B cell (primary cell): ENCODE measurements around the gene TENM4. TPM values are rescaled to one million over a fixed set of nuclear protein-coding genes. Genes with fewer than 3 reads are reported as not detected.

Experiments used
- ATAC-seq: fragments of 200-7000 bp; cut with Tn5 transposase; one replicate; pipeline ENCODE4 v1.10.0; 2021; ENCODE audit warnings: low read depth, mild to moderate bottlenecking, moderate number of reproducible peaks, moderate library complexity
- CTCF ChIA-PET: fragments of 350-600 bp; sonication (Branson Sonifier 250); formaldehyde crosslinking; loops from one replicate; lab custom pipeline; 2021; ENCODE audit warnings: antibody characterized with exemption, inconsistent platforms; lab: Charles Lee
- POLR2A ChIA-PET: fragments of 350-600 bp; sonication (Branson Sonifier 250); formaldehyde crosslinking; loops from one replicate; lab custom pipeline; 2021; ENCODE audit warnings: antibody characterized with exemption; lab: Charles Lee
- DNase-seq: peaks from one replicate; pipeline ENCODE4 v3.0.0; 2013
- H2AFZ ChIP-seq: 2 replicates; pipeline ENCODE4 v1.6.1; 2012; ENCODE audit warnings: mild to moderate bottlenecking, low read depth, low read length; ENCODE audit not compliant: insufficient read depth, poor library complexity, severe bottlenecking
- H3K27ac ChIP-seq, 2 donors: 1 replicate in 1 of 2; 2 replicates in 1 of 2; pipeline ENCODE4 v1.5.1; 2012 to 2013; ENCODE audit warnings: low read length in 2 of 2, mild to moderate bottlenecking in 2 of 2, moderate library complexity in 1 of 2
- H3K27me3 ChIP-seq, 4 experiments: fragments of 200-600 bp in 1 of 4; sonication (generic) in 1 of 4; replicated peaks in 1 of 4; 1 replicate in 2 of 4; 2 replicates in 2 of 4; pipeline versions ENCODE4 v1.6.1 to v1.7.0; 2013 to 2016; ENCODE audit warnings: low read length in 3 of 4, mild to moderate bottlenecking in 2 of 4, mixed read lengths in 1 of 4, moderate library complexity in 1 of 4; ENCODE audit not compliant: insufficient read depth in 4 of 4, control insufficient read depth in 3 of 4; ENCODE audit errors: control extremely low read depth in 1 of 4
- H3K36me3 ChIP-seq, 2 experiments: replicated peaks in 1 of 2; 1 replicate in 1 of 2; 2 replicates in 1 of 2; pipeline versions ENCODE4 v1.6.1 to v1.7.1; 2013; ENCODE audit warnings: low read length in 1 of 2; ENCODE audit not compliant: insufficient read depth in 2 of 2, control insufficient read depth in 1 of 2; ENCODE audit errors: control extremely low read depth in 1 of 2, extremely low read depth in 1 of 2
- H3K4me1 ChIP-seq, 2 donors: fragments of 200-600 bp in 1 of 2; sonication (generic) in 1 of 2; 1 replicate in 1 of 2; 2 replicates in 1 of 2; pipeline versions ENCODE4 v1.5.1 to v1.6.1; 2013 to 2017; ENCODE audit warnings: low read length in 2 of 2; ENCODE audit not compliant: control insufficient read depth in 2 of 2, insufficient read depth in 2 of 2
- H3K4me2 ChIP-seq: replicated peaks from 2 replicates; pipeline ENCODE3; 2012; ENCODE audit warnings: mild to moderate bottlenecking, low read depth, low read length; ENCODE audit not compliant: poor library complexity, severe bottlenecking
- H3K4me3 ChIP-seq, 5 experiments: fragments of 200-600 bp in 1 of 5; sonication (generic) in 1 of 5; 1 replicate in 3 of 5; 2 replicates in 2 of 5; pipeline versions ENCODE4 v1.5.1 to v1.7.0; 2011 to 2016; ENCODE audit warnings: low read length in 4 of 5, mild to moderate bottlenecking in 4 of 5, low read depth in 2 of 5, control low read depth in 1 of 5, moderate library complexity in 1 of 5; ENCODE audit not compliant: insufficient read depth in 1 of 5; ENCODE audit errors: control extremely low read depth in 1 of 5, extremely low read depth in 1 of 5
- H3K79me2 ChIP-seq: fragments of 200-600 bp; sonication (generic); one replicate; pipeline ENCODE4 v1.6.0; 2016; ENCODE audit warnings: low read length; ENCODE audit not compliant: control insufficient read depth, insufficient read depth
- H3K9ac ChIP-seq: fragments of 200-600 bp; sonication (generic); 2 replicates; pipeline ENCODE4 v1.6.1; 2017; ENCODE audit warnings: mild to moderate bottlenecking, low read length, moderate library complexity
- H3K9me3 ChIP-seq, 3 donors: one replicate each; pipeline versions ENCODE4 v1.6.1 to v1.7.1; 2013; ENCODE audit warnings: low read length in 2 of 3; ENCODE audit not compliant: control insufficient read depth in 2 of 3, insufficient read depth in 1 of 3; ENCODE audit errors: control extremely low read depth in 1 of 3
- H4K20me1 ChIP-seq: 2 replicates; pipeline ENCODE4 v1.6.0; 2012; ENCODE audit warnings: mild to moderate bottlenecking, low read length; ENCODE audit not compliant: insufficient read depth, control insufficient read depth, poor library complexity, severe bottlenecking
- H3K27ac Mint-ChIP-seq: one replicate; pipeline ENCODE4 v1.8.0; 2021; ENCODE audit warnings: mixed read lengths
- H3K27me3 Mint-ChIP-seq: one replicate; pipeline ENCODE4 v1.8.0; 2021; ENCODE audit warnings: mixed read lengths
- H3K4me1 Mint-ChIP-seq: one replicate; pipeline ENCODE4 v1.8.0; 2021; ENCODE audit warnings: mixed read lengths
- H3K4me3 Mint-ChIP-seq: one replicate; pipeline ENCODE4 v1.8.0; 2021; ENCODE audit warnings: mixed read lengths
- H3K9me3 Mint-ChIP-seq: one replicate; pipeline ENCODE4 v1.8.0; 2022; ENCODE audit warnings: mixed read lengths; ENCODE audit not compliant: insufficient read depth
- CTCF ChIP-seq: fragments of 200-600 bp; IDR thresholded peaks from one replicate; pipeline ENCODE4 v1.8.0; 2022; ENCODE audit warnings: antibody characterized with exemption, mild to moderate bottlenecking
- EZH2 ChIP-seq: IDR thresholded peaks from 2 replicates; pipeline ENCODE4 v1.6.1; 2012; ENCODE audit warnings: borderline replicate concordance, low read depth, mild to moderate bottlenecking, moderate library complexity, low read length; ENCODE audit not compliant: insufficient read depth, poor library complexity, severe bottlenecking
- WGBS: methylation state at CpG from one replicate; pipeline ENCODE4 v1.1.5; 2013; ENCODE audit warnings: missing lambda C conversion rate; ENCODE audit not compliant: insufficient coverage; 5-methylcytosine and 5-hydroxymethylcytosine counted together
- intact Hi-C: fragments of 100-400 bp; cut with micrococcal nuclease; formaldehyde crosslinking; loops from one replicate; pipeline ENCODE4 v1.10.0; 2022
- polyA plus RNA-seq: library from polyadenylated mRNA; depleted of rRNA; stranded (reverse); fragments of >200 nt; gene quantifications from 2 replicates; pipeline ENCODE4 v1.2.3, GENCODE V29; 2012
- total RNA-seq, 2 donors: library from RNA; stranded (reverse); fragments of 120-200 nt in 1 of 2; gene quantifications; 1 replicate in 1 of 2; 2 replicates in 1 of 2; pipeline versions ENCODE4 v1.2.3 to v1.2.4, GENCODE V29; 2013 to 2022

The TENM4 gene
- total and polyA plus RNA-seq, 2 donors (not counting 1 experiment from before 2014, with no cell fraction given), result 0.09 to 5.7 TPM

GRCh38 chr11:79335681-79336080, 105.1 kb downstream of the TENM4 start:
- H2AFZ ChIP-seq, result no peak overlapping the region
- TF ChIP-seq CTCF (no peak), EZH2 (no peak)
- WGBS, result 77% methylated on average over 2 of the region's 3 CpGs
- DNase-seq (no peak), ATAC-seq (no peak)
- Mint-ChIP-seq H3K27ac (no peak overlapping the region), H3K4me1 (no peaks in the 10 kb centered on the region), H3K27me3 (peaks cover 3% of the 10 kb centered on the region), H3K9me3 (no peaks in the 10 kb centered on the region), H3K4me3 (no peak overlapping the region)
- H3K4me2 ChIP-seq, result no peak overlapping the region
- POLR2A ChIA-PET, result no interaction called here
- no peaks in the 10 kb centered on the region for H3K36me3 ChIP-seq
- no peaks in the 10 kb centered on the region for H3K27me3 ChIP-seq
- no peaks in the 10 kb centered on the region for H3K9me3 ChIP-seq
- H4K20me1 ChIP-seq, result no peaks in the 10 kb centered on the region
- CTCF ChIA-PET, result no interaction called here
- H3K4me1 ChIP-seq, result no peaks in the 10 kb centered on the region
- no peaks in the 10 kb centered on the region for H3K79me2 ChIP-seq
- H3K27ac ChIP-seq, result no peak overlapping the region
- no peak overlapping the region for H3K9ac ChIP-seq
- H3K4me3 ChIP-seq, result no peak overlapping the region
- intact Hi-C loops, result no loop called here

GRCh38 chr11:79333355-79333754, 107.5 kb downstream of the TENM4 start:
- no peak overlapping the region for H3K27ac ChIP-seq
- no peak overlapping the region for H3K27ac Mint-ChIP-seq
- CTCF ChIA-PET, result no interaction called here
- no peak overlapping the region for H3K4me3 ChIP-seq
- H3K4me2 ChIP-seq, result no peak overlapping the region
- TF ChIP-seq CTCF (no peak), EZH2 (no peak)
- no peak overlapping the region for H3K4me3 Mint-ChIP-seq
- no peak overlapping the region for H3K9ac ChIP-seq
- H3K27me3 ChIP-seq, result no peaks in the 10 kb centered on the region
- POLR2A ChIA-PET, result no interaction called here
- H3K9me3 ChIP-seq, result no peaks in the 10 kb centered on the region
- H3K36me3 ChIP-seq, result no peaks in the 10 kb centered on the region
- no peaks in the 10 kb centered on the region for H3K4me1 ChIP-seq
- no peaks in the 10 kb centered on the region for H4K20me1 ChIP-seq
- no peaks in the 10 kb centered on the region for H3K9me3 Mint-ChIP-seq
- no peak overlapping the region for H2AFZ ChIP-seq
- H3K4me1 Mint-ChIP-seq, result no peaks in the 10 kb centered on the region
- ATAC-seq (no peak), DNase-seq (no peak)
- intact Hi-C loops, result no loop called here
- no CpG with 5 or more reads among the region's 2 CpGs for WGBS
- H3K27me3 Mint-ChIP-seq, result no peaks in the 10 kb centered on the region
- H3K79me2 ChIP-seq, result no peaks in the 10 kb centered on the region
